HG02571 (cell line): Measurements from ENCODE around the gene NR2F2.
A peak's percentile ranks its signal among the peaks of the same experiment; 100 is the strongest.

Experiments
- ATAC-seq: cut with Tn5 transposase; IDR thresholded peaks from one replicate; pipeline ENCODE4 v1.9.1; 2021; ENCODE audit warnings: mild to moderate bottlenecking, moderate library complexity; ENCODE audit not compliant: unreplicated experiment

NR2F2 gene

GRCh38 chr15:96330450-96331143 lies at the start of gene NR2F2:
Gene NR2F2 (plus strand): TSS chr15:96330700. CDS start chr15:96332106, 1,406 bp downstream.
- peak; percentile 62 for ATAC-seq

GRCh38 chr15:96285305-96285704 lies 45.2 kb upstream of the NR2F2 start:
- no peak for ATAC-seq

GRCh38 chr15:96285729-96286254 lies 44.7 kb upstream of the NR2F2 start:
- no peak for ATAC-seq

GRCh38 chr15:96290679-96291078 lies 39.8 kb upstream of the NR2F2 start:
- no peak for ATAC-seq

- no peak for ATAC-seq
These were observed 37.9 kb upstream of the NR2F2 start for GRCh38 chr15:96292635-96293034.

GRCh38 chr15:96293441-96293840 lies 37.1 kb upstream of the NR2F2 start:
- ATAC-seq, result no peak

GRCh38 chr15:96294766-96295165 lies 35.7 kb upstream of the NR2F2 start:
- ATAC-seq, result no peak

- no peak for ATAC-seq
These were observed 34.2 kb upstream of the NR2F2 start for GRCh38 chr15:96296264-96296663.

- ATAC-seq, result no peak
These were observed 32.7 kb upstream of the NR2F2 start for GRCh38 chr15:96297783-96298182.

- no peak for ATAC-seq
These were observed 32.3 kb upstream of the NR2F2 start for GRCh38 chr15:96298217-96298616.

- no peak for ATAC-seq
These were observed 29.7 kb upstream of the NR2F2 start for GRCh38 chr15:96300836-96301235.

GRCh38 chr15:96303503-96304056 lies 26.9 kb upstream of the NR2F2 start:
- ATAC-seq, result no peak

- no peak for ATAC-seq
These were observed 25.7 kb upstream of the NR2F2 start for GRCh38 chr15:96304839-96305238.

- no peak for ATAC-seq
These were observed 24.2 kb upstream of the NR2F2 start for GRCh38 chr15:96306321-96306720.

- ATAC-seq, result no peak
These were observed 22.6 kb upstream of the NR2F2 start for GRCh38 chr15:96307856-96308394.

GRCh38 chr15:96309143-96309660 lies 21.3 kb upstream of the NR2F2 start:
- ATAC-seq, result no peak

GRCh38 chr15:96311256-96311955 lies 19.1 kb upstream of the NR2F2 start:
- ATAC-seq, result no peak

- ATAC-seq, result no peak
These were observed 18.6 kb upstream of the NR2F2 start for GRCh38 chr15:96311956-96312294.

- no peak for ATAC-seq
These were observed 17.7 kb upstream of the NR2F2 start for GRCh38 chr15:96312641-96313335.

GRCh38 chr15:96314518-96314917 lies 16.0 kb upstream of the NR2F2 start:
- ATAC-seq, result no peak

GRCh38 chr15:96314963-96315362 lies 15.5 kb upstream of the NR2F2 start:
- no peak for ATAC-seq
